HepG2 (cell line): ENCODE results near the gene AARS2. TPM values are rescaled to one million over a fixed set of nuclear protein-coding genes. Genes with fewer than 3 reads are reported as not detected.

Experiments used
- AFF4 ChIP-seq: sonication (generic); formaldehyde crosslinking; IDR thresholded peaks from 2 replicates; pipeline ENCODE4 v1.4.0; 2020; ENCODE audit warnings: missing genetic modification reagents
- AGO1 ChIP-seq: fragments of 200-400 bp; formaldehyde crosslinking; IDR thresholded peaks from 2 replicates; pipeline ENCODE4 v1.6.1; 2017; ENCODE audit warnings: mild to moderate bottlenecking, low read depth, low read length, moderate library complexity; ENCODE audit not compliant: poor library complexity, severe bottlenecking
- ATF1 ChIP-seq: IDR thresholded peaks from 2 replicates; pipeline ENCODE4 v1.6.1; 2016; ENCODE audit warnings: mild to moderate bottlenecking, control low read depth
- CBX2 ChIP-seq, 2 experiments: fragments of 200-600 bp in 1 of 2; sonication (generic); formaldehyde crosslinking in 1 of 2; IDR thresholded peaks; 2 replicates each; pipeline versions ENCODE4 v1.7.0 to v1.8.1; 2018 to 2022; ENCODE audit warnings: low read depth in 2 of 2, low read length in 1 of 2, mild to moderate bottlenecking in 1 of 2, missing genetic modification reagents in 1 of 2
- EEA1 ChIP-seq: sonication (generic); formaldehyde crosslinking; IDR thresholded peaks from 2 replicates; pipeline ENCODE4 v1.5.1; 2020; ENCODE audit warnings: mild to moderate bottlenecking, missing genetic modification reagents, borderline replicate concordance
- FOXK1 ChIP-seq: sonication (generic); formaldehyde crosslinking; IDR thresholded peaks from 2 replicates; pipeline ENCODE4 v1.4.0; 2020; ENCODE audit warnings: low read depth, missing genetic modification reagents, borderline replicate concordance
- FOXP1 ChIP-seq, 2 experiments: fragments of 450-650 bp in 1 of 2; IDR thresholded peaks; 2 replicates each; pipeline ENCODE4 v1.6.1; 2017 to 2018; ENCODE audit warnings: antibody characterized with exemption in 1 of 2
- HDAC6 ChIP-seq: fragments of 200-600 bp; sonication (generic); IDR thresholded peaks from 2 replicates; pipeline ENCODE4 v1.7.0; 2017; ENCODE audit warnings: mild to moderate bottlenecking, antibody characterized with exemption, low read length, low read depth
- MYC ChIP-seq: sonication (generic); formaldehyde crosslinking; IDR thresholded peaks from 2 replicates; pipeline ENCODE4 v1.9.0; 2021; ENCODE audit warnings: missing genetic modification reagents, borderline replicate concordance
- PAWR ChIP-seq: sonication (generic); formaldehyde crosslinking; IDR thresholded peaks from 2 replicates; pipeline ENCODE4 v1.4.0; 2020; ENCODE audit warnings: missing genetic modification reagents, mild to moderate bottlenecking, borderline replicate concordance
- TSC22D2 ChIP-seq: sonication (generic); formaldehyde crosslinking; IDR thresholded peaks from 2 replicates; pipeline ENCODE4 v1.5.1; 2020; ENCODE audit warnings: missing genetic modification reagents, mild to moderate bottlenecking, borderline replicate concordance
- ZNF18 ChIP-seq: sonication (generic); formaldehyde crosslinking; IDR thresholded peaks from 2 replicates; pipeline ENCODE4 v1.8.0; 2022; ENCODE audit warnings: mild to moderate bottlenecking, missing genetic modification reagents; ENCODE audit not compliant: insufficient replicate concordance
- ZNF547 ChIP-seq: sonication (generic); formaldehyde crosslinking; IDR thresholded peaks from 2 replicates; pipeline ENCODE4 v1.5.1; 2020; ENCODE audit warnings: mild to moderate bottlenecking, missing genetic modification reagents
- ZNF703 ChIP-seq: sonication (generic); formaldehyde crosslinking; IDR thresholded peaks from 2 replicates; pipeline ENCODE4 v1.5.1; 2020; ENCODE audit warnings: missing genetic modification reagents, mild to moderate bottlenecking, moderate library complexity, borderline replicate concordance
- ZSCAN25 ChIP-seq: sonication (generic); formaldehyde crosslinking; IDR thresholded peaks from 2 replicates; pipeline ENCODE4 v1.8.0; 2022; ENCODE audit warnings: mild to moderate bottlenecking, missing genetic modification reagents
- polyA plus RNA-seq, 8 experiments: library from polyadenylated mRNA; depleted of rRNA in 3 of 8; stranded (reverse) in 7 of 8; unstranded in 1 of 8; fragments of >200 nt; fragmentation: Illumina TruSeq in 4 of 8; extraction: Trizol in 4 of 8; gene quantifications; 2 replicates each; pipeline versions ENCODE4 v1.2.1 to v1.2.3, GENCODE V29; 2011 to 2016; ENCODE audit warnings: low read depth in 4 of 8, missing spikeins in 1 of 8, mixed read lengths in 1 of 8; ENCODE audit not compliant: insufficient read depth in 1 of 8
- total RNA-seq, 5 experiments: library from RNA; depleted of rRNA; stranded (reverse); fragments of >200 nt; fragmentation: Illumina TruSeq; extraction: Trizol; gene quantifications; 2 replicates each; pipeline ENCODE4 v1.2.3, GENCODE V29; 2016; ENCODE audit warnings: low read depth in 1 of 5
- TF ChIP-seq, protein P1 (sequence below): sonication (generic); formaldehyde crosslinking; IDR thresholded peaks from 2 replicates; pipeline ENCODE4 v1.4.0; 2020; ENCODE audit warnings: missing genetic modification reagents

AARS2 gene
- total and polyA plus RNA-seq, 2 of the 13 experiments (the other 11 are each of a cell fraction or from before 2014, with no cell fraction given): 7.5 to 24.1 TPM

DNA sequence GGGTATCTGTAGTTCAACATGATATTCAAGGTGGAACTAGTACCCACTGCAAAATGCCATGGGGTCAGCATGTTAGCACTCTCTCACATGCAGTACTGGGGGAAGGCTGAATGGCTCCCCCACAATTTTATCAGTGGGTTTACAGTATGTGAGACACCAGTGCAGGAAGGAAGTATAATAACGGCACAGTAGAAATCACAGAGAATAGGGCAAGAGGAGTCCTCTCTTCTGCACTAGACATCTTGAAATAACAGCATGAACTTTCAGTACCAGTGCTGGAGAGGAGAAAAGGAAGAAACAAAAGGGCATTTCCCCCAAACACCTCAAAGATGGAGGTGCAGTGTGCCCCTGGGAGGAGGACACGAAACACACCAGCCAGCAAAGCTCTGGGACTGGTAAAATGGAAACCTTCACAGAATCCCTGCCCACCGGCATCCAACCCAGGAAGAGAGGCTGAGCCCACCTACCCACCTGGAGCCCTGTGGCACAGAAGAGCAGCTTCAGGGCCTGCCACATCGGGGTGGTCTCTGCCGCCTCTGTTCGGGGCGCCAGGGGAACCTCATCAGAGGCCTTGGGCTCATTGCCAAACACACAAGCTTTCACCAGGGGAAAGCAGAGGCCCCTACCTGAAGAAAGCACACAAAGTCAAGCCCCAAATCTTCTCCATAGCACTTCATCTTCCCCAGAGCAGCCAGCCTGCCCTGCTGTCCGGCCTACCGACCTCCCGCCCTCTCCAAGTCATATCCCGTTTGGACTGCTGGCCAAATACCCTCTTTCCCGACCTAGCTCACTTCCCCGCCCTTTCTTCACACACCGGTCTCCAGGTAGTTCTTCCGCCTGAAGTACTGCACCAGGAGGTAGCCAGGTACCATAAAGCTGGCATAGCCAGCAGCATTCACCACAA is 57.0 kb downstream of the AARS2 start (continued):
- TF ChIP-seq AFF4 (CRISPR knock-in tag) (no peak), HDAC6 (no peak), ZNF703 (CRISPR knock-in tag) (0 out of 2 replicates have a peak, but pooled peaks have one; percentile 9), ZNF18 (CRISPR knock-in tag) (no peak), TSC22D2 (no peak), ZSCAN25 (CRISPR knock-in tag) (no peak), ZNF547 (CRISPR knock-in tag) (no peak), EEA1 (CRISPR knock-in tag) (no peak), MYC (CRISPR knock-in tag) (no peak), CBX2 (IDR thresholded peaks at IDR 0.05; ENCODE audit: low read depth, low read length) (no peak), CBX2 (CRISPR knock-in tag; IDR thresholded peaks at IDR 0.05; ENCODE audit: low read depth) (no peak), AGO1 (no peak), ATF1 (no peak), FOXP1 (IDR thresholded peaks at IDR 0.05) (no peak), FOXP1 (CRISPR knock-in tag; IDR thresholded peaks at IDR 0.05) (no peak), PAWR (CRISPR knock-in tag) (no peak), FOXK1 (no peak)
- TF ChIP-seq, protein P1, sequence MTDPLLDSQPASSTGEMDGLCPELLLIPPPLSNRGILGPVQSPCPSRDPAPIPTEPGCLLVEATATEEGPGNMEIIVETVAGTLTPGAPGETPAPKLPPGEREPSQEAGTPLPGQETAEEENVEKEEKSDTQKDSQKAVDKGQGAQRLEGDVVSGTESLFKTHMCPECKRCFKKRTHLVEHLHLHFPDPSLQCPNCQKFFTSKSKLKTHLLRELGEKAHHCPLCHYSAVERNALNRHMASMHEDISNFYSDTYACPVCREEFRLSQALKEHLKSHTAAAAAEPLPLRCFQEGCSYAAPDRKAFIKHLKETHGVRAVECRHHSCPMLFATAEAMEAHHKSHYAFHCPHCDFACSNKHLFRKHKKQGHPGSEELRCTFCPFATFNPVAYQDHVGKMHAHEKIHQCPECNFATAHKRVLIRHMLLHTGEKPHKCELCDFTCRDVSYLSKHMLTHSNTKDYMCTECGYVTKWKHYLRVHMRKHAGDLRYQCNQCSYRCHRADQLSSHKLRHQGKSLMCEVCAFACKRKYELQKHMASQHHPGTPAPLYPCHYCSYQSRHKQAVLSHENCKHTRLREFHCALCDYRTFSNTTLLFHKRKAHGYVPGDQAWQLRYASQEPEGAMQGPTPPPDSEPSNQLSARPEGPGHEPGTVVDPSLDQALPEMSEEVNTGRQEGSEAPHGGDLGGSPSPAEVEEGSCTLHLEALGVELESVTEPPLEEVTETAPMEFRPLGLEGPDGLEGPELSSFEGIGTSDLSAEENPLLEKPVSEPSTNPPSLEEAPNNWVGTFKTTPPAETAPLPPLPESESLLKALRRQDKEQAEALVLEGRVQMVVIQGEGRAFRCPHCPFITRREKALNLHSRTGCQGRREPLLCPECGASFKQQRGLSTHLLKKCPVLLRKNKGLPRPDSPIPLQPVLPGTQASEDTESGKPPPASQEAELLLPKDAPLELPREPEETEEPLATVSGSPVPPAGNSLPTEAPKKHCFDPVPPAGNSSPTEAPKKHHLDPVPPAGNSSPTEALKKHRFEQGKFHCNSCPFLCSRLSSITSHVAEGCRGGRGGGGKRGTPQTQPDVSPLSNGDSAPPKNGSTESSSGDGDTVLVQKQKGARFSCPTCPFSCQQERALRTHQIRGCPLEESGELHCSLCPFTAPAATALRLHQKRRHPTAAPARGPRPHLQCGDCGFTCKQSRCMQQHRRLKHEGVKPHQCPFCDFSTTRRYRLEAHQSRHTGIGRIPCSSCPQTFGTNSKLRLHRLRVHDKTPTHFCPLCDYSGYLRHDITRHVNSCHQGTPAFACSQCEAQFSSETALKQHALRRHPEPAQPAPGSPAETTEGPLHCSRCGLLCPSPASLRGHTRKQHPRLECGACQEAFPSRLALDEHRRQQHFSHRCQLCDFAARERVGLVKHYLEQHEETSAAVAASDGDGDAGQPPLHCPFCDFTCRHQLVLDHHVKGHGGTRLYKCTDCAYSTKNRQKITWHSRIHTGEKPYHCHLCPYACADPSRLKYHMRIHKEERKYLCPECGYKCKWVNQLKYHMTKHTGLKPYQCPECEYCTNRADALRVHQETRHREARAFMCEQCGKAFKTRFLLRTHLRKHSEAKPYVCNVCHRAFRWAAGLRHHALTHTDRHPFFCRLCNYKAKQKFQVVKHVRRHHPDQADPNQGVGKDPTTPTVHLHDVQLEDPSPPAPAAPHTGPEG (CRISPR knock-in tag): no peak
